PC-3 (cell line): Measurements from ENCODE around the gene CRYBG3.

Source experiments
- CTCF ChIP-seq: fragments of 300-600 bp; sonication (generic); conservative IDR thresholded peaks from 2 replicates; pipeline ENCODE4 v1.5.1; 2017; ENCODE audit warnings: antibody characterized with exemption, low read depth, mild to moderate bottlenecking, low read length
- EZH2 ChIP-seq: fragments of 300-600 bp; sonication (generic); IDR thresholded peaks from one replicate; pipeline ENCODE4 v1.6.1; 2017; ENCODE audit warnings: antibody characterized with exemption, mild to moderate bottlenecking, low read length; ENCODE audit not compliant: unreplicated experiment
- EZH2phosphoT487 ChIP-seq: fragments of 300-600 bp; sonication (generic); IDR thresholded peaks from 2 replicates; pipeline ENCODE4 v1.6.1; 2018; ENCODE audit warnings: mild to moderate bottlenecking, antibody characterized with exemption, low read length, borderline replicate concordance

- no peak for TF ChIP-seq EZH2
- no peak for TF ChIP-seq CTCF
- no peak for TF ChIP-seq EZH2phosphoT487
Measured at GRCh38 chr3:97810779-97811390, 10.9 kb upstream of the CRYBG3 start.
